SU-DHL-6 (cell line): Measurements from ENCODE around the gene ARFGEF3.

Experiments
- H2AFZ ChIP-seq: fragments of 200-600 bp; sonication (generic); 2 replicates; pipeline ENCODE4 v1.6.1; 2014; ENCODE audit warnings: low read depth, mild to moderate bottlenecking, moderate library complexity, mixed read lengths, antibody characterized with exemption, low read length; ENCODE audit not compliant: severe bottlenecking
- H3F3A ChIP-seq: fragments of 200-600 bp; shearing (Covaris generic); 2 replicates; pipeline ENCODE4 v1.6.0; 2016; ENCODE audit warnings: antibody characterized with exemption, mild to moderate bottlenecking; ENCODE audit not compliant: insufficient read depth
- H3K27ac ChIP-seq: fragments of 200-600 bp; sonication (generic); 2 replicates; pipeline ENCODE4 v1.5.1; 2016; ENCODE audit warnings: low read depth, mild to moderate bottlenecking, low read length, moderate library complexity, mixed read lengths
- H3K27me3 ChIP-seq: fragments of 200-600 bp; sonication (generic), shearing (Covaris generic); 2 replicates; pipeline ENCODE4 v1.6.0; 2014; ENCODE audit warnings: mild to moderate bottlenecking, low read length
- H3K36me3 ChIP-seq: fragments of 200-600 bp; sonication (generic); 2 replicates; pipeline ENCODE4 v1.6.1; 2014; ENCODE audit warnings: mild to moderate bottlenecking, low read length, mixed read lengths
- H3K4me2 ChIP-seq: fragments of 300-600, 200-600 bp; shearing (Covaris generic), sonication (generic); 2 replicates; pipeline ENCODE4 v1.6.0; 2014; ENCODE audit warnings: low read length, low read depth, mild to moderate bottlenecking; ENCODE audit not compliant: poor library complexity, severe bottlenecking
- H3K4me3 ChIP-seq: fragments of 200-600 bp; sonication (generic); 2 replicates; pipeline ENCODE4 v1.5.1; 2014; ENCODE audit warnings: antibody characterized with exemption, low read length, mild to moderate bottlenecking, mixed read lengths; ENCODE audit not compliant: insufficient read depth, poor library complexity, severe bottlenecking
- H3K79me2 ChIP-seq: fragments of 200-600 bp; sonication (generic); 2 replicates; pipeline ENCODE4 v1.6.1; 2014; ENCODE audit warnings: mild to moderate bottlenecking, low read length, moderate library complexity; ENCODE audit not compliant: insufficient read depth
- H3K9ac ChIP-seq: fragments of 200-600 bp; sonication (generic); 2 replicates; pipeline ENCODE4 v1.7.0; 2014; ENCODE audit warnings: mild to moderate bottlenecking, low read length
- H3K9me2 ChIP-seq: fragments of 200-600 bp; sonication (generic); replicated peaks from 2 replicates; pipeline ENCODE4 v1.6.1; 2014; ENCODE audit warnings: low read length; ENCODE audit not compliant: insufficient read depth
- H3K9me3 ChIP-seq: fragments of 200-600 bp; sonication (generic); 2 replicates; pipeline ENCODE4 v1.6.1; 2014; ENCODE audit warnings: low read length, mixed read lengths; ENCODE audit not compliant: insufficient read depth
- H4K20me1 ChIP-seq: fragments of 200-600 bp; sonication (generic); 2 replicates; pipeline ENCODE4 v1.6.1; 2014; ENCODE audit warnings: low read depth, mild to moderate bottlenecking, antibody characterized with exemption, low read length, moderate library complexity, mixed read lengths
- EZH2phosphoT487 ChIP-seq: fragments of 200-600 bp; sonication (generic), shearing (Covaris generic); conservative IDR thresholded peaks from 2 replicates; pipeline ENCODE4 v1.6.1; 2018; ENCODE audit warnings: mild to moderate bottlenecking, antibody characterized with exemption, low read length, moderate library complexity, mixed read lengths
- TF ChIP-seq, protein P1 (sequence below): fragments of 200-600 bp; sonication (generic); IDR thresholded peaks from one replicate; pipeline ENCODE4 v1.5.1; 2017; ENCODE audit warnings: antibody characterized with exemption, mild to moderate bottlenecking, low read length, moderate library complexity; ENCODE audit not compliant: insufficient read depth, poor library complexity, severe bottlenecking

ARFGEF3 gene

DNA sequence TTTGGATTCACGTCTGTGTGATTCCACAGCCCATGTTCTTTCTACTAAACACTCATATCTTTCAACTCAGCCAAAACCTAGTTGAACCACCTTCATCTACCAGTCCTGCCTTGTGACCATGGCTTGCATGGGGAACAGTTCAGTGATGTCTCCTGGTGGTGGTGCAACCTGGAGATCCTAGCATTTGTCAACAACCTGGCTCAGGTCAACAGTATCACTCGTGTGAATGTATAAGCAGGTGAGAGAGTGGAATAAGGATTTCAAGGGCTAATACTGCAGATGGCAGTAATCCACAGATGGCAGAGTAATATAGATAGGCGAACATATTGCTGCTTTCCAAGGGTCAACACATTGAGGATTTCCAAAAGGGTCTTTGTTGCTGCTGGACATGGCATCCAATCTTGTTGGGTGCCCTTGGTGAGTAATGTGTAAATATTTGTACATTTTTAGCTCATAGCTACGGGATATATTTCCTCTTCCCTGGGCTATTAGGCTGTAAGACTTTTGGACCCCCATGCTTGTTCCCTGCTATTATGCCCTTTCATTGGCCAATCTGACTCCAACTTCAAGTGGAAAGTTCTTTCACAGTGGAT, 43.1 kb downstream of the ARFGEF3 start:
- no peaks in the 10 kb centered on the region for H3F3A ChIP-seq
- H3K9ac ChIP-seq, result no peak overlapping the region
- no peaks in the 10 kb centered on the region for H3K27me3 ChIP-seq
- H3K27ac ChIP-seq, result no peak overlapping the region
- H3K4me2 ChIP-seq, result no peak overlapping the region
- no peak overlapping the region for H2AFZ ChIP-seq
- no peak overlapping the region for H3K4me3 ChIP-seq
- H3K79me2 ChIP-seq, result no peaks in the 10 kb centered on the region
- no peaks in the 10 kb centered on the region for H3K36me3 ChIP-seq
- H3K9me3 ChIP-seq, result no peaks in the 10 kb centered on the region
- no peaks in the 10 kb centered on the region for H3K9me2 ChIP-seq
- TF ChIP-seq, protein P1, sequence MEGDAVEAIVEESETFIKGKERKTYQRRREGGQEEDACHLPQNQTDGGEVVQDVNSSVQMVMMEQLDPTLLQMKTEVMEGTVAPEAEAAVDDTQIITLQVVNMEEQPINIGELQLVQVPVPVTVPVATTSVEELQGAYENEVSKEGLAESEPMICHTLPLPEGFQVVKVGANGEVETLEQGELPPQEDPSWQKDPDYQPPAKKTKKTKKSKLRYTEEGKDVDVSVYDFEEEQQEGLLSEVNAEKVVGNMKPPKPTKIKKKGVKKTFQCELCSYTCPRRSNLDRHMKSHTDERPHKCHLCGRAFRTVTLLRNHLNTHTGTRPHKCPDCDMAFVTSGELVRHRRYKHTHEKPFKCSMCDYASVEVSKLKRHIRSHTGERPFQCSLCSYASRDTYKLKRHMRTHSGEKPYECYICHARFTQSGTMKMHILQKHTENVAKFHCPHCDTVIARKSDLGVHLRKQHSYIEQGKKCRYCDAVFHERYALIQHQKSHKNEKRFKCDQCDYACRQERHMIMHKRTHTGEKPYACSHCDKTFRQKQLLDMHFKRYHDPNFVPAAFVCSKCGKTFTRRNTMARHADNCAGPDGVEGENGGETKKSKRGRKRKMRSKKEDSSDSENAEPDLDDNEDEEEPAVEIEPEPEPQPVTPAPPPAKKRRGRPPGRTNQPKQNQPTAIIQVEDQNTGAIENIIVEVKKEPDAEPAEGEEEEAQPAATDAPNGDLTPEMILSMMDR, result no peak
- no peak for TF ChIP-seq EZH2phosphoT487
- H4K20me1 ChIP-seq, result no peaks in the 10 kb centered on the region

DNA sequence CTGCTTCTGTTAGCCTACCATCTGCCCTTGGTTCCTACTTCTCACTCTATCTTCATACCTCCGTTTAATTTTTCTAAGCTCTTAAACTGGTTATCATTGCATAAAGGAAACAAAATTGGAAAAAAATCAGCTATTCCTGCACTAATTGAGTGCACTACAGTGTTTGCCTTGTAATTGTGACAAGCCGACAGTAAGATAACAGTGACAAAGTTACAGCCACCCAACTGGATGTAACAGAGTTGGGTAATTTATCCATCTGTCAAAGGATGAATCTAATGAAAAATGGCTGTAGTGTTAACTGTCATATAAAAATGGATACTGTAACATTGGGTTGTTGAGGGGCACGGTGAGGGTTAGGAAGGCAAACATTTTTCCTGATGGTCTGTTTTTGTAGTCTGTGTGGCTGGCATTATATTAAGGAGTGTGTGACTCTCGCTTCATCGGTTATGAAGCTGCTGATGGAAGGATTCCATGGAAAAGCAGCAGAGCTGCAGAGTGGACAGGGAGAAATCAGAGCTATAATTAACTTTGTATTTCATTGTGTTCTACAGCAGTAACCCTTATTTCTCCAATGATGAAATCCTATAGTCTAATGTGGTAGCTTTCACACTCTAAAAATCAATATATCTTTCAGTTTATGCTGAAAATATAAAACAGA, 43.8 kb downstream of the ARFGEF3 start:
- no peaks in the 10 kb centered on the region for H3K9me2 ChIP-seq
- H3K36me3 ChIP-seq, result no peaks in the 10 kb centered on the region
- H3K79me2 ChIP-seq, result no peaks in the 10 kb centered on the region
- H3K4me3 ChIP-seq, result no peak overlapping the region
- no peak overlapping the region for H3K4me2 ChIP-seq
- H3K27me3 ChIP-seq, result no peaks in the 10 kb centered on the region
- H2AFZ ChIP-seq, result no peak overlapping the region
- H4K20me1 ChIP-seq, result no peaks in the 10 kb centered on the region
- TF ChIP-seq EZH2phosphoT487, result no peak
- TF ChIP-seq, protein P1, result no peak
- H3F3A ChIP-seq, result no peaks in the 10 kb centered on the region
- no peaks in the 10 kb centered on the region for H3K9me3 ChIP-seq
- no peak overlapping the region for H3K27ac ChIP-seq
- no peak overlapping the region for H3K9ac ChIP-seq

DNA sequence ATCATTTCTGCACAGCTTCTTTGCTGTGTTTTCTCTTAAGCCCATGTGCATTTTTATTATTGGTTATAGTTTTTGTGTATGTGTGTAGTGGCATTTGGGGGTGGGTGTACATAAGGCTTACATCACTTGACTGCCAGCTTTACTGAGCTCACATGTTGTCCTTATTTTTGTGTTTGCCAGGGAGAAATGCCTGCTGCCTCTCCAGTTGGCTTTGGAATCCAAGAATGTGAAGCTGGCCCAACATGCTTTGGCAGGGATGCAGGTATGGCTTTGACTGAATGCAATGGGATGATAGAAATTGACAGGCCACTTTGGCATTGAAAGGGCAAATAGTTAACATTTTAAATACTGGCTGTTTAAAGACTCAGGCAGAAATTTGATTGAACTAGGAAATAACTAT, 45.1 kb downstream of the ARFGEF3 start:
- no peak overlapping the region for H3K9ac ChIP-seq
- no peak overlapping the region for H3K4me2 ChIP-seq
- H3K36me3 ChIP-seq, result no peaks in the 10 kb centered on the region
- H3K79me2 ChIP-seq, result no peaks in the 10 kb centered on the region
- H3K27ac ChIP-seq, result no peak overlapping the region
- TF ChIP-seq, protein P1, result no peak
- TF ChIP-seq EZH2phosphoT487, result no peak
- no peaks in the 10 kb centered on the region for H3K27me3 ChIP-seq
- no peak overlapping the region for H2AFZ ChIP-seq
- no peaks in the 10 kb centered on the region for H3K9me3 ChIP-seq
- no peaks in the 10 kb centered on the region for H4K20me1 ChIP-seq
- H3K4me3 ChIP-seq, result no peak overlapping the region
- no peaks in the 10 kb centered on the region for H3K9me2 ChIP-seq
- no peaks in the 10 kb centered on the region for H3F3A ChIP-seq
